Activated CD8-positive, alpha-beta memory T cell treated with anti-CD3 and anti-CD28 coated beads, Interleukin-2, amount 50 U/mL, for 1 hour (primary cell): ENCODE data around the gene PDSS2.
"Not testable (repeated sequence)": the region's sequence is repeated elsewhere in the genome, so short reads cannot be mapped to it uniquely, and the experiment has no call there.

Experiments used
- DNase-seq: peaks from one replicate; pipeline ENCODE4 v3.0.0-alpha.2; 2020; ENCODE audit errors: extremely low read depth

Gene PDSS2

GRCh38 chr6:107475360-107475759, 16.0 kb upstream of the PDSS2 start:
- DNase-seq, result not testable (repeated sequence)

- no peak for DNase-seq
These were observed 14.3 kb upstream of the PDSS2 start for GRCh38 chr6:107473660-107474059.

- DNase-seq, result no peak
These were observed 11.0 kb upstream of the PDSS2 start for GRCh38 chr6:107470364-107470763.

DNA sequence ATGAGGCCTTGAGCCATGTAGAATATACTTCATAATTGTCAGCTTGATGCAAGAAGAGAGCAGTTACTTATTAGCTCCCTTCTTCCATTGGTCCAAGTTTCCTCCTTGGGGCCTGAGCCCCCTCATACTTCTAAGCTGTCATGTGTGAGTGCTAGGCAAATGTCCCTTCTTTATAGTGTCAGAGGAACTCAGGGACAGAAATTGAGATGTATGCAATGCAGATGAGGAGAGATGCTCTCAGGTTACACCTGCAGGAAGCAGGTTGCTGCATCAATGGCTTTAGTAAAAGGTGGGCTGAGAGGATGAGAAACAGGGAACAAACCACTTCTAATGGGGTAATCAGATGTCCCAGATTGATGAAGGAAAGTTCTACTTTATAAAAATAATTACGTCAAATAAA, 6.7 kb upstream of the PDSS2 start:
- DNase-seq, result no peak

DNA sequence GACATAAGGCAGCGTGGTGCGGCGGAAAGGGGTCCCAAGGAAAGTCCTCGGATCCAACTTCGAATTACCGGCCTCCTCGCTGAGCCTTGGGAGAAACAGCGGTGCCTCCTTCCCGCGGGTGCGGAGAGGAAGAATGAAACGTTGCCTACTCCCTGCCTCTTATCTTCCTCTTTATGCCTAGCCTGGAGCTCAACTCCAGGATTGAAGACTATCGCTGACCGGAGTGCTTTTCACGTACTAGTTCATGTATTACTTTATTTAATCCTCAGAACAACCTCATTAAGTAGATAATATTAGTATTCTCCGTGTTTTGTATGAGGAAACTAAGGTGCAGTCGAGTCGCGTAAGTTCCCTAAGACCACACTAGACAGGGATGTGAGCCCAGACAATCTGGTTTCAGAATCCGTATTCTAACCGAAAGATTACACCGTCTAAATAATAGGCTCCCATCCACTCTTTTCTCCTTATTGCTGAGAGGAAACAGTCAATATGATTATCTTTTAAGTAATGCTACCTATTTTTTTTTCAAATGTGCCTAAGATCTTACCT, 793 bp upstream of the PDSS2 start:
- DNase-seq, result no peak

DNA sequence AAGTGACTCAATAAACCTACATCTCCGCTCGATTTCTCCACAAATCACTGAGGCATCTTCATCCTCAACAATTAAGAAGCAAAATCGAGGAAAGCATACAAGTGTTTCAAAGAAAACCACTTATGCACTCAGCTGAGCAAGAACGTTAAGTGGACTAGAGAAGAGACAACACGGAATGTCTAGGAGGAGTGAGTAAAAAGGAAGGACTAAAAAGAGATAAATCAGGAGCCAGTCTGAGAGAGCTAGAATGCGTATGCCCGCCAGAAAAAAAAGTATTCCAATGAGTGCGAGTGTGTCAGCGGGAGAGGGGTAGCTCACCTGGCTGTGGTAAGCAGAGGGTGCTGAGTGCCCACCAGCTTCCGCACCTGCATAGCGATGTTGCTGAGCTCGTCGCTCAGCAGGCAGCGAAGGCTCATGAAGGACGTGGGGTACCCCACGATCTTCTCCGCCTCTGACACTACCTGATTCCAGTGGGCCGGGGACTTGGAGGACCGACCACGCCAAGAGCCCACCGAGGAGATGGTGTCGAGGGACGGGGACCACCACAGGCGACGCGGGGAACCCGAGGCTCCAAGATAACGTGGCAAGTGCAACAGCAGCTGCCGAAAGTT, 587 bp downstream of the PDSS2 start:
- peak; percentile 3 for DNase-seq

GRCh38 chr6:107448776-107449175, 10.6 kb downstream of the PDSS2 start:
- no peak for DNase-seq

DNA sequence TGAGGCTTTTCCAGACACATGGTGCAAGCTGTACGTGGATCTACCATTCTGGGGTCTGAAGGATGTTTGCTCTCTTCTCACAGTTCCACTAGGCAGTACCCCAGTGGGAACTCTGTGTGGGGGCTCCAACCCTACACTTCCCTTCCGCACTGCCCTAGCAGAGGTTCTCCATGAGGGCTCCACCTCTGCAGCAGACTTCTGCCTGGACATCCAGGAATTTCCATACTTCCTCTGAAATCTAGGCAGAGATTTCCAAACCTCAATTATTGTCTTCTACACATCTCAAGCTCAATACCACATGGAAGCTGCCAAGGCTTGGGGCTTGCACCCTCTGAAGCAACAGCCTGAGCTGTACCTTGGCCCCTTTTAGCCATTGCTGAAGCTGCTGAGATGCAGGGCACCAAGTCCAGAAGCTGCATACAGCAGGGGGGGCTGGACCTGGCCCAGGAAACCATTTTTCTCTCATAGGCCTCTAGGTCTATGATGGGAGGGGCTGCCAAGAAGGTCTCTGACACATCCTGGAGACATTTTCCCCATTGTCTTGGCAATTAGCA, 11.6 kb downstream of the PDSS2 start:
- DNase-seq, result no peak

DNA sequence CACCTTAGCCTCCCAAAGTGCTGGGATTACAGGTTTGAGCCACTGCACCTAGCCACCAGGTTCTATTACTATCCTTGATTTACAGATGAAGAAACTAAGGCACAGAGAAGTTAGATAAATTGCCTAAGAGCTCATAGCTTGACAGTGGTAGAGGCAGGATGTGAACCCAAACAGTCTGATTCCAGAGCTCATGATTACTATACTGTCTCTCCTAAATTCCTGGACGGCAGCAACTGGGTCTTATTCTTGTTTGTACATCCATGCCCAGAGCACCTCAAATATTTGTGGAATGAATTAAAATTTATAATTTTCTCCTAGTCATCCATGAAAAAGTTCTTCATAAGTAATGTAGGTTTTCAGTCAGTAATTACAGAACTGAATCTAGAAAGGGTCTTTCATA, 15.1 kb downstream of the PDSS2 start:
- no peak for DNase-seq

GRCh38 chr6:107443608-107444267, 15.6 kb downstream of the PDSS2 start:
- DNase-seq, result no peak

DNA sequence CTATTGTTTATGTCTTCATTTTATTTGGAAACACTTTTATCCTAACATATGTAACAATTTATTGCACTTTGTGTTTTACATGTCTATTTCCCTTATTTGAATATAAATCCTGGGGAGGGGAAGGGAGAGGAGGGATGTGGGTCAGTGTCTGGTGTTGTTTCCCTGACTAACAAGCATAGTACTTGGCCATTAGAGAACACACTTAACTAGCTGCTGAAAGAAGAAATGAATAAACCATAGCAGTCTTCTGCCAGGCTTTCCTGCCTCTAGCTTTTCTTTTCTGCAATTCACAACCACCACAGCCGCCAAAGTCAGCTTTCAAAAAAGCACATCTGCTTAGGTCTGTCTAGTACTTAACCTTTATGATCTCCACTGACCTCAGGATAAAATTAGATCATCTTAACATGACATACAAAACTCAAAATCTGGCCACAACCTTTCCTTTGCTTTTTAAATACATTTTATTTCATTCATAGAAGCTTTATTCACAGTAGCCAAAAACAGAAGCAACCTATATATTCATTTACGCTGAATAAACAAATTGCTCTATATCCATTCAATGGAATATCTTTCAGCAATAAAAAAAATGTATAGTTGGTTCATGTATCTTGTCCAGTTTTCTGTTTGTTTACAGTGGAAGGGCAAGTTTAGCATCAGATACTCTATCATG, 16.3 kb downstream of the PDSS2 start:
- no peak for DNase-seq

GRCh38 chr6:107441682-107442081, 17.7 kb downstream of the PDSS2 start:
- no peak for DNase-seq

DNA sequence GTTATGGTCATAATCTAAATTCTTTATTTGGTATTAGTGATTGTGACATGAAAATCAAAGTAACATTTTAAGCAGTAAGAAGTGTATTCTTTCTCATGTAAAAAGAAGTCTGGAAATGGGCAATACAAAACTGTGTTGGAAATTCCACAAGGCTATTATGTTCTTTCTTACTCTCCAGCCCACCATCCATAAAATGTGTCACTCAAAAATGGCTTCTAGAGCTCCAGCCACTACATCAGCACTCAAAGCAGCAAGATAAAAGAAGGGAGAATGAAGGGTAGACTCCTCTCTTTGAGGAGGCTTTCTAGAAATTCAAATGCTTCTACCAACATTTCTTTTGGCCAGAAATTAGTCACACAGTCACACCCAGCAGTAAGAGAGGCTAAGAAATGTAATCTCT, 18.4 kb downstream of the PDSS2 start:
- no peak for DNase-seq

- DNase-seq, result no peak
These were observed 20.0 kb downstream of the PDSS2 start for GRCh38 chr6:107439406-107439805.

GRCh38 chr6:107437691-107438090, 21.7 kb downstream of the PDSS2 start:
- no peak for DNase-seq

DNA sequence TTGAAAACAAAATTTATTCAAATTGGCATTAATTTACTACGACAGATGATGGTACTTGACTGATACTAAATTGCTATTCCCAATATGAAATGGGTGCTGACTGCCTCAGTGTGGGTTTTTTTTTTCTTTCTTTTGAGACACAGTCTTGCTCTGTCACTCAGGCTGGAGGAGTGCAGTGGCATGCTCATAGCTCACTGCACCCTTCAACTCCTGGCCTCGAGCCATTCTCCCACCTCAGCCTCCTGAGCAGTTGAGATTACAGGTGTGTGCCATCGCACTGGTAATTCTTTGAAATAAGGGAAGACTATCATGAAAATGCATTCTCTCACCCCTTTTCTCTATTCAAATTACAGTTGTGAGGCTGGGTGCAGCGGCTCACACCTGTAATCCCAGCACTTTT, 22.5 kb downstream of the PDSS2 start:
- DNase-seq, result no peak

GRCh38 chr6:107435798-107436197, 23.6 kb downstream of the PDSS2 start:
- DNase-seq, result no peak

- DNase-seq, result no peak
These were observed 24.6 kb downstream of the PDSS2 start for GRCh38 chr6:107434812-107435211.

GRCh38 chr6:107425951-107426350, 33.4 kb downstream of the PDSS2 start:
- DNase-seq, result not testable (repeated sequence)

DNA sequence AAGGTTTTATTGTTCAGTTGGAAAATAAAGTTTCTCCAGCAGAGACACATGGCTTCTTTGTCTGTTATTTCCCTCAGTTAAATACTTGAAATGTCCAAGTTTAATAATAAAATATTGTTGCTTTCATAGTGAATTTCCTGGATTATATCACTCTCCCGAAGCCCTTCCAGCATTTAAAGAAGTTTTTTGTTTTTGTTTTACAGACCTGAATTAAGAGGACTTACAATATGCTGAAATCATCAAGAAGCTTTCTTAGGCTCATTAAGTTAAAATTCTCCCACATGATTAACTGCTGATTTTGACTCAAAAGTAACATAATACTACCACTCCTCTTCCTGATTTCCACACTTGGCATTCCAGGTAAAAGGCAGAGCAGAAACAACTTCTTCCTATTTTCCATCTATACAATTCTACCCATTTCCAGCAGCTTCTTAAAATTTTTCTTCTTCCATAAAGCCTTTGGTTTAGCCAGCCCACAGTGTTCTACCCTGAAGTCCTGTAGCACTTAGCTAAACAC, 35.8 kb downstream of the PDSS2 start:
- DNase-seq, result no peak

DNA sequence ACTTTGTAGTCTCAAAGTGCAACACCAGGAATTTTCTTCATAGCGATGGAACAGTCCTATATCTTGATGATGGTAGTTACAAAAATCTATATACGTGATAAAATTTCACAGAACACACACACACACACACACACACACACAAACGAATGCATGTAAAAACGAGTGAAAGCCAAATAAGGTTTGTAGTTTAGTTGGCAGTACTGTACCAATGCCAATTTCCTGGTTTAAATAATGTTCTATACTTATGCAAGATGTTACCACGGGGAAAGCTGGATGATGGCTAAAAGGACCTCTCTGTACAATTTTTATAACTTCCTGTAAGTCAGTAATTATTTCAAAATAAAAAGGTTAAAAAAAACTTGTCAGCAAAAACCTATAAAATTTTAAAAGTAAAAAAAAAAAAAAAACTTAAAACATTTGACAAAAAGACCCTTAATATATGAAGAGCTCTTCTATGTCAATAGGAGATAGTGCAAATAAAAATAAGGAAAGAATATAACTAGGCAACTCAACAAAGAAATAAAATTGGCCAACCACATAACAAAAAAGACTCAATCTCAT, 37.6 kb downstream of the PDSS2 start:
- DNase-seq, result no peak

- DNase-seq, result no peak
These were observed 39.6 kb downstream of the PDSS2 start for GRCh38 chr6:107419733-107420132.
